OCI-LY3 (cell line): ENCODE data around the gene COX6A2.

ENCODE experiments used
- H2AFZ ChIP-seq: fragments of 200-600, 300-600 bp; shearing (Covaris generic); 2 replicates; pipeline ENCODE4 v1.6.0; 2014; ENCODE audit warnings: antibody characterized with exemption, low read depth, low read length
- H3K27ac ChIP-seq: fragments of 200-600, 300-600 bp; sonication (generic); 2 replicates; pipeline ENCODE4 v1.5.1; 2014; ENCODE audit warnings: mild to moderate bottlenecking, low read length, moderate library complexity, mixed read lengths
- H3K27me3 ChIP-seq: fragments of 200-600, 300-600 bp; sonication (generic); 2 replicates; pipeline ENCODE4 v1.6.1; 2014; ENCODE audit warnings: low read depth, low read length, mixed read lengths
- H3K36me3 ChIP-seq: fragments of 200-600, 300-600 bp; sonication (generic); replicated peaks from 2 replicates; pipeline ENCODE3; 2014; ENCODE audit warnings: low read depth, low read length, mixed read lengths
- H3K4me1 ChIP-seq: fragments of 300-600, 200-600 bp; sonication (generic); 2 replicates; pipeline ENCODE4 v1.6.1; 2014; ENCODE audit warnings: low read length, mixed read lengths
- H3K4me2 ChIP-seq: fragments of 200-600, 300-600 bp; sonication (generic); 2 replicates; pipeline ENCODE4 v1.6.1; 2014; ENCODE audit warnings: low read length, mixed read lengths
- H3K4me3 ChIP-seq: fragments of 300-600, 200-600 bp; sonication (generic); 2 replicates; pipeline ENCODE4 v1.5.1; 2014; ENCODE audit warnings: antibody characterized with exemption, mild to moderate bottlenecking, low read length, moderate library complexity
- H3K79me2 ChIP-seq: fragments of 300-600, 200-600 bp; shearing (Covaris generic); 2 replicates; pipeline ENCODE4 v1.6.1; 2014; ENCODE audit warnings: mild to moderate bottlenecking, low read length, mixed read lengths
- H3K9ac ChIP-seq: fragments of 300-600, 200-600 bp; shearing (Covaris generic); 2 replicates; pipeline ENCODE4 v1.6.0; 2014; ENCODE audit warnings: mild to moderate bottlenecking, low read length, moderate library complexity
- H3K9me3 ChIP-seq: fragments of 200-600, 300-600 bp; shearing (Covaris generic); 2 replicates; pipeline ENCODE4 v1.6.1; 2014; ENCODE audit warnings: low read length, mixed read lengths; ENCODE audit not compliant: insufficient read depth
- H4K20me1 ChIP-seq: fragments of 200-600, 300-600 bp; sonication (generic); 2 replicates; pipeline ENCODE4 v1.6.1; 2016; ENCODE audit warnings: low read length, mixed read lengths; ENCODE audit not compliant: insufficient read depth
- EZH2phosphoT487 ChIP-seq: fragments of 200-600 bp; shearing (Covaris generic); IDR thresholded peaks from 2 replicates; pipeline ENCODE4 v1.6.1; 2018; ENCODE audit warnings: antibody characterized with exemption, mixed run types, low read depth
- TF ChIP-seq, protein P1 (sequence below): fragments of 200-600, 300-600 bp; sonication (generic); IDR thresholded peaks from 2 replicates; pipeline ENCODE4 v1.5.1; 2014; ENCODE audit warnings: antibody characterized with exemption, low read length, low read depth

Gene COX6A2

DNA sequence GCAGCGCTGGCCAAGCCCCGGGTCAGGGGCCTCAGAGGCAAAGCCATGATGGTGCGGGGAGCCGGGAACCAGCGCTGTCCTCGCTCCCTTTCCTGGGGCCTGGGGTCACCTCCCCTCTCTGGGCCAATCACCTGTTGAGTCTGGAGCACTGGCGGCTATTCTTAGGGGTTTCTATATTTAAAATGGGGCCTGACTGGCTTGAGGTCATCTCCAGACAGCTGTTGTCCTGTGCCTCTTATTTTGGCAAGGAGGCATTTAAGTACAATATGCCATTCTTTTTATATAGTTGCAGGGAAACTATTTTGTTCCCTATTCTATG is at the start of gene COX6A2:
Gene COX6A2 (minus strand): TSS at position 82 of the 319 bp plus-strand sequence. CDS start 35 bp downstream, at position 47.
- H3K9me3 ChIP-seq = no peaks in the 10 kb centered on the region
- H3K4me3 ChIP-seq = no peak within 1 kb of the TSS
- H3K4me1 ChIP-seq = no peaks in the 10 kb centered on the region
- H3K9ac ChIP-seq = no peak within 1 kb of the TSS
- H3K79me2 ChIP-seq = no peaks in the 10 kb centered on the region
- no peaks in the 10 kb centered on the region for H3K36me3 ChIP-seq
- no peaks in the 10 kb centered on the region for H4K20me1 ChIP-seq
- H3K4me2 ChIP-seq = no peak within 1 kb of the TSS
- no peak within 1 kb of the TSS for H2AFZ ChIP-seq
- no peak within 1 kb of the TSS for H3K27ac ChIP-seq
- no peaks in the 10 kb centered on the region for H3K27me3 ChIP-seq
- no peak for TF ChIP-seq EZH2phosphoT487
- TF ChIP-seq, protein P1, sequence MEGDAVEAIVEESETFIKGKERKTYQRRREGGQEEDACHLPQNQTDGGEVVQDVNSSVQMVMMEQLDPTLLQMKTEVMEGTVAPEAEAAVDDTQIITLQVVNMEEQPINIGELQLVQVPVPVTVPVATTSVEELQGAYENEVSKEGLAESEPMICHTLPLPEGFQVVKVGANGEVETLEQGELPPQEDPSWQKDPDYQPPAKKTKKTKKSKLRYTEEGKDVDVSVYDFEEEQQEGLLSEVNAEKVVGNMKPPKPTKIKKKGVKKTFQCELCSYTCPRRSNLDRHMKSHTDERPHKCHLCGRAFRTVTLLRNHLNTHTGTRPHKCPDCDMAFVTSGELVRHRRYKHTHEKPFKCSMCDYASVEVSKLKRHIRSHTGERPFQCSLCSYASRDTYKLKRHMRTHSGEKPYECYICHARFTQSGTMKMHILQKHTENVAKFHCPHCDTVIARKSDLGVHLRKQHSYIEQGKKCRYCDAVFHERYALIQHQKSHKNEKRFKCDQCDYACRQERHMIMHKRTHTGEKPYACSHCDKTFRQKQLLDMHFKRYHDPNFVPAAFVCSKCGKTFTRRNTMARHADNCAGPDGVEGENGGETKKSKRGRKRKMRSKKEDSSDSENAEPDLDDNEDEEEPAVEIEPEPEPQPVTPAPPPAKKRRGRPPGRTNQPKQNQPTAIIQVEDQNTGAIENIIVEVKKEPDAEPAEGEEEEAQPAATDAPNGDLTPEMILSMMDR = no peak

DNA sequence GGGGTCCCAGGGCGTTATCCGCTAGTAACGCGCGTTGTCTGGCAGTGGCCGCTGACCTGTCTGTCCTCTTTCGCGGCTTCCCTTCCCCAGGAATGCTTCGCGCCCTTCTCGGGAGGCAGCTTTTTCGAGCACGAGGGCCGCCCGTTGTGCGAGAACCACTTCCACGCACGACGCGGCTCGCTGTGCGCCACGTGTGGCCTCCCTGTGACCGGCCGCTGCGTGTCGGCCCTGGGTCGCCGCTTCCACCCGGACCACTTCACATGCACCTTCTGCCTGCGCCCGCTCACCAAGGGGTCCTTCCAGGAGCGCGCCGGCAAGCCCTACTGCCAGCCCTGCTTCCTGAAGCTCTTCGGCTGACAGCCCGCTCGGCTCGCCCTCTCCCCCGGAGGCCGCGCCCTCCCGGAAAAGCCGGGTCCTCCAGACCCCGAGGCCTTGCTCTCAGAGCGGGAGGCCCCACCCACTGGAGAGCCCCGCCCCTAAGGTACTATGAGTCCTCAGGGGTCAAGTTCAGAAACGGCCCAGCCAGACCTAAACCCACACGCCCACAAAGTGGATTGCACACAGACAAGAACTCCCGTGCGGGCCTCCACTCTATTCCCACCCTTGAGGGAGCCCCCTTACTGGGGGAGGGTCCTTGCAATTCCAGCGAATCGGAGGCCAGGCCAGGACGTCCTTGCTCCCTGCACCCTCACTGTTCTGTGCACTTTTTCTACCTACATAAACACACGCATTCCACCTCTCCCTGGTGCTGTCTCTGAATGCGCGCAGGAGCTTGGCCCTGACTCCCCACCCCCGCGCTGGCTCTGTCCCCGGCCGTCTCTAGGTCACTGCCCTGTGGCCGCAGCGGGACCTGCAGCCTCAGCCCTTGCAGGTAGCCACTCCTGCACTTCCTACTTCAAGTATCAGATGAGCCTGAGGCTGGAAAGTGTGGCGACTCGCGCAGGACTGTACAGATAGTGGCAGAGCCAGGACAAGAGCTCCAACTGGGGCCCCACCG is 49.4 kb upstream of the COX6A2 start:
- Histone ChIP-seq H3K36me3 (no peaks in the 10 kb centered on the region), H3K4me3 (no peak overlapping the region), H2AFZ (no peak overlapping the region), H4K20me1 (no peaks in the 10 kb centered on the region), H3K27ac (no peak overlapping the region), H3K4me2 (no peak overlapping the region), H3K79me2 (no peaks in the 10 kb centered on the region), H3K9ac (no peak overlapping the region), H3K4me1 (0 out of 2 replicates have a peak, but pooled peaks cover 3% of the 10 kb centered on the region), H3K27me3 (peaks cover 7% of the 10 kb centered on the region), H3K9me3 (no peaks in the 10 kb centered on the region)
- no peak for TF ChIP-seq EZH2phosphoT487
- TF ChIP-seq, protein P1 = no peak

DNA sequence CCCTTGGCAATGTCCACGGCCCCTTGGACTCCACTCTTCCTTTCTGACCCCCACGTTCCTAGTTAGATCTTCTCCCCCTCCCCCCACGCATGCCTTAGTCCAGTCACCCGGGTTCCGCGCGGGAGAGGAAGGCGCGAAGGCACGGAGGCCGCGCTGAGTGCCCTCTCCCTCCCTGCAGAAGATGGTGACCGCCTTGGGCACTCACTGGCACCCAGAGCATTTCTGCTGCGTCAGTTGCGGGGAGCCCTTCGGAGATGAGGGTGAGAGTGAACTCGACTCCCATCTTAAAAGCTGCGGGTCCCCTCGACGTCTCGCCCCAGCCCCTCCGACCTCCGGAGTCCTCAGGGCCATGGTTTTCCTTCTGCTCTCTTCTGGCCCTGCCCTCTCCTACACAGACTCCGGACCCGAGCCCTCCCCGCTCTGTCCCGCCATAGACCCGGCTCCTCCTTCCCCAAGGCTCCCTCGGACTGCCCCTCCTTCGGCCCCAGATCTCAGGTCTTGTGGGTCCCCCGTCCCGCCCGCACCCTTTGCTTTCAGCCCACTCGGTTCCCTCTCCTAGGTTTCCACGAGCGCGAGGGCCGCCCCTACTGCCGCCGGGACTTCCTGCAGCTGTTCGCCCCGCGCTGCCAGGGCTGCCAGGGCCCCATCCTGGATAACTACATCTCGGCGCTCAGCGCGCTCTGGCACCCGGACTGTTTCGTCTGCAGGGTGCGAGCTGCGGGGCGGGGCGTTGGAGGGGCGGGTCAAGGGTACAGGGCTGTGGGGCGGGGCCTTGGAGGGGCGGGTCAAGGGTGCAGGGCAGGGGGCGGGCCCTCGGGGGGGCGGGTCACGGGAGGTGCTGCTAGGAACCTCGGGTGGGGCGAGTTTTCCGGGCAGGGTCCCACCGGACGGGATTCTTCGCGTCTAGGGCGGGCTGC is 48.4 kb upstream of the COX6A2 start:
- Histone ChIP-seq H3K36me3 (no peaks in the 10 kb centered on the region), H3K4me2 (no peak overlapping the region), H3K79me2 (no peaks in the 10 kb centered on the region), H3K27me3 (no peaks in the 10 kb centered on the region; the same call in 1 of the 2 replicates), H2AFZ (no peak overlapping the region), H4K20me1 (no peaks in the 10 kb centered on the region), H3K9ac (no peak overlapping the region), H3K27ac (no peak overlapping the region), H3K4me3 (no peak overlapping the region), H3K4me1 (0 out of 2 replicates have a peak, but pooled peaks cover 3% of the 10 kb centered on the region), H3K9me3 (no peaks in the 10 kb centered on the region)
- TF ChIP-seq, protein P1 = no peak
- TF ChIP-seq EZH2phosphoT487 = no peak

DNA sequence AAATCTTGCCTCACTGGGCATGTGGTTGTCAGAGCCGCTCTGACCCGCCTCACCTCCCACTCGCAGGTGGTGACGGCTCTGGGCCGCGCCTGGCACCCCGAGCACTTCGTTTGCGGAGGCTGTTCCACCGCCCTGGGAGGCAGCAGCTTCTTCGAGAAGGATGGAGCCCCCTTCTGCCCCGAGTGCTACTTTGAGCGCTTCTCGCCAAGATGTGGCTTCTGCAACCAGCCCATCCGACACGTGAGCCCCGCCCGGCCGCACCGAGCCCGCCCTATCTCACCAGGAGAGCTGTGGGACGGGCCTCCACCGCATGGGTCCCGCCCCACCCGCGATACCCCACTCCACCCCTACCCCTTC is 47.8 kb upstream of the COX6A2 start:
- H3K27ac ChIP-seq = no peak overlapping the region
- H3K36me3 ChIP-seq = no peaks in the 10 kb centered on the region
- TF ChIP-seq, protein P1 = no peak
- no peak for TF ChIP-seq EZH2phosphoT487
- no peaks in the 10 kb centered on the region for H3K79me2 ChIP-seq
- H3K9me3 ChIP-seq = no peaks in the 10 kb centered on the region
- no peaks in the 10 kb centered on the region for H4K20me1 ChIP-seq
- no peak overlapping the region for H3K4me2 ChIP-seq
- H3K4me3 ChIP-seq = no peak overlapping the region
- 0 out of 2 replicates have a peak, but pooled peaks cover 3% of the 10 kb centered on the region for H3K4me1 ChIP-seq
- no peak overlapping the region for H2AFZ ChIP-seq
- H3K9ac ChIP-seq = no peak overlapping the region
- no peaks in the 10 kb centered on the region for H3K27me3 ChIP-seq
